Glomerular visceral epithelial cell (primary cell): ENCODE results near the gene NUDT9.
"Not testable (repeated sequence)": the region's sequence is repeated elsewhere in the genome, so short reads cannot be mapped to it uniquely, and the experiment has no call there.

Source experiments
- DNase-seq: peaks from one replicate; pipeline ENCODE4 v3.0.0-alpha.2; 2016; ENCODE audit errors: extremely low spot score

The NUDT9 gene

GRCh38 chr4:87461281-87461700, 38.9 kb downstream of the NUDT9 start:
- no peak for DNase-seq

GRCh38 chr4:87462102-87462501, 39.7 kb downstream of the NUDT9 start:
- DNase-seq: no peak

- DNase-seq: peak; percentile 46
Measured at GRCh38 chr4:87465739-87466366, 43.5 kb downstream of the NUDT9 start.

GRCh38 chr4:87469390-87469789, 47.0 kb downstream of the NUDT9 start:
- no peak for DNase-seq

GRCh38 chr4:87476934-87477333, 54.6 kb downstream of the NUDT9 start:
- no peak for DNase-seq

GRCh38 chr4:87478732-87479250, 56.4 kb downstream of the NUDT9 start:
- no peak for DNase-seq

GRCh38 chr4:87481377-87481776, 59.0 kb downstream of the NUDT9 start:
- no peak for DNase-seq

DNA sequence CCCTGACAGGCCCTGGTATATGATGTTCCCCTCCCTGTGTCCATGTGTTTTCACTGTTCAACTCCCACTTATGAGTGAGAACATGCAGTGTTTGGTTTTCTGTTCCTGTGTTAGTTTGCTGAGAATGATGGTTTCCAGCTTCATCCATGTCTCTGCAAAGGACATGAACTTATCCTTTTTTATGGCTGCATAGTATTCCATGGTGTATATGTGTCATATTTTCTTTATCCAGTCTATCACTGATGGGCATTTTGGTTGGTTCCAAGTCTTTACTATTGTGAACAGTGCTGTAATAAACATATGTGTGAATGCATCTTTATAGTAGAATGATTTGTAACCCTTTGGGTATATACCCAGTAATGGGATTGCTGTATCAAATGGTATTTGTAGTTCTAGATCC, 60.9 kb downstream of the NUDT9 start:
- not testable (repeated sequence) for DNase-seq

GRCh38 chr4:87488666-87489065, 66.3 kb downstream of the NUDT9 start:
- not testable (repeated sequence) for DNase-seq

DNA sequence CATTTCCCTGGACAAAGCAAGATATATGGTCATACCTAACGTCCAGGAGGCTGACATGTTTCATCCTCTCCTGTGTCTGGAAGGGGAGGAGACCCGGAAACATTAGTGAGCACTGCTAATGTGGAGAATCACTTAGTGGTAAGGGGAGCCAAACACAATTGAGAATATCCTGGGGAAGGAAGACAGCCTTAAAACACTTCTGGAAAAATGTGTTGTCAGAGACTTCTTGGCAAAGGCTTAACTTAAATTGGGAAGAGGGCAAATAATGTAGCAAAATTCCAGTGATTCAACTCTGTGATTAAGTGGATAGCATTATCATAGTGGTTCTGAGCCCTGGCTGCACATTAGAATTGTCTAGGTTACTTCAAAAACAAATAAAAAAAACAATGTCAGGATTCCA, 67.3 kb downstream of the NUDT9 start:
- DNase-seq: no peak

DNA sequence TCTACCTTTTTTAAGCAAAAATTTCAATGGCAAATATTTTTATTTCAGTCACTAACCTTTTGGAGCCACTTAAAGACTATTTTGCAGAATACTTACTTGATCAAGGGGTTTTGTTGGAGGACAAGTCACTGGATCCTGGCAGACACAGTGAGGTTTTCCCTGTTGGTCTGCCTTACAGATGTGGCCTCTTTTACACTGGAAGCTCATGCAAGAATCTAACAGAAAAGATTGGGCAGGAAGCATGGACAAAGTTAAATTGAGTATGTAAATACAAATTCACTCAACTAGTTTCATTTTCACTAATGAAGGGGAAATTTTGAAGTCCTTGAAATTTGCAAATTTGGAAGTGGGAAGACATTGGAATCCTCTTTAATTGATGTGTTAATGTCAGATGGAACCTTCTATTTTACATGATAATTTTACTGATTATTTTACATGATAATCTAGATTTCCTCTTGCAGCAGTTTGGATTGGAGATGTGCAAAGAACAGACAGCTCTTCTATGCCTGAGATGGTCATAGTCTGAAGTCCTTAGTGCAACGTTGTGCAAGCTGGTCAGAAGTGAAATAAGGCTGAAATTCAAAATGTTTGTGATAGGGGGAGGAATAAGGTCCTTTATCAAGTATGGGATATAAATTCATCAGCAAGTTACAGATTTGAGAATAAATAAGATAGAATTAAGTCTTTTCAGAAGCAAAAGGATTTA, 68.4 kb downstream of the NUDT9 start:
- DNase-seq: no peak

- no peak for DNase-seq
Measured at GRCh38 chr4:87491436-87491835, 69.1 kb downstream of the NUDT9 start.

- DNase-seq: not testable (repeated sequence)
Measured at GRCh38 chr4:87491851-87492250, 69.5 kb downstream of the NUDT9 start.

DNA sequence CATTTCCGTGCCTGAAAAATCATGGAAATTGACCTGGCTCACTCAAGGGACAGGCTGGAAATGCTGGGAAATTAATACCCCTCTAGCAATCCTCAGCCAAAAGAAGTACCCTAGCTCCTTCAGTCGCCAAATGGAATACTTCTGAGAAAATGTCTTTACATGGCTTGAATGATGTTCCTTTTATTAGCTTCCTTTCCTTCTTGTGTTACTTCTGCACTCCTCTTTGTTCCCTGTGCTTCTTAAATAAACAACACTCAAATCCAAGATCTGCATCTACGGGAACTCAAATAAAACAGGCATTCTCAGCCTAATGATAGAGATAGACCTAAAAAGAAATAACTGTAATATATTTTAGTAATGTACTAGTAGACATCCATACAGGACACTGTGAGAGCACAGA, 70.7 kb downstream of the NUDT9 start:
- no peak for DNase-seq

DNA sequence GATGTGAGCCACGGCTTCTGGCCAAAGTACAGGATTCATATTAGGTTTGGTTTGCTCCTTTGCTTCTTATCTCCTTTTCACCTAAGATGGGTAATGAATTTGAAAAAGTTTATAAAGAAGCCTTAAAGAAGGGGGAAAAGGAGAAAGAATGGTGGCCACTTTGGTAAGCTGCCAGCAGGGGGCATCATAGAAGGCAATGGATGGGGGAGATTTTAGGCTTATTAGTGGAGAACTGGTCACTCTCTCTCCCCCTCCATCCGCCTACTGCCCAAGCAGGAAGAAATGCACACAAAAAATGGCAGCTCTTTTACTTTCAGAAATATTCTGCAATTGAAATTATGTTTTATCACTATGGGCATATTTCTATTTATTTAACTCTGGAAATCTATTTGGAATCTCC, 74.8 kb downstream of the NUDT9 start:
- no peak for DNase-seq

DNA sequence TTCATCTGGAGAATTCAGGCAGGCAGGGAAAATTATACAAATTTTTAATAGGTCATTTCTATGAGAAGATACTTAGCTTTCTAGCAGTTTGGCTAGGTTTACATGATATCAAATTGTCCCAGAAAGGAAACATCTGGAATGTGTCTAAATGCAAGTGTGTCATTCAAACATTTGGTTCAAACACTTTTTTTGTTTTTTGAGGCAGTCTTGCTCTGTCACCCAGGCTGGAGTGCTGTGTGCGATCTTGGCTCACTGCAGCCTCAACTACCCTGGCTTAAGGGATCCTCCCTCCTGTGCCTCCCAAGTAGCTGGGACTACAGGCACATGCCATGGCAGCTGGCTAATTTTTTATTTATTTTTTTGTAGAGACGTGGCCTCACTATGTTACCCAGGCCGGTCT, 75.2 kb downstream of the NUDT9 start:
- no peak for DNase-seq

- DNase-seq: no peak
Measured at GRCh38 chr4:87498446-87498900, 76.1 kb downstream of the NUDT9 start.

GRCh38 chr4:87499403-87500091, 77.2 kb downstream of the NUDT9 start:
- no peak for DNase-seq

- no peak for DNase-seq
Measured at GRCh38 chr4:87500092-87500462, 77.7 kb downstream of the NUDT9 start.

- DNase-seq: peak; percentile 30
Measured at GRCh38 chr4:87502580-87503238, 80.3 kb downstream of the NUDT9 start.

GRCh38 chr4:87505862-87506261, 83.5 kb downstream of the NUDT9 start:
- no peak for DNase-seq
